Panc1 (cell line): Measurements from ENCODE around the gene ANP32A. TPM values are rescaled to one million over a fixed set of nuclear protein-coding genes. Genes with fewer than 3 reads are reported as not detected.

ENCODE experiments used
- ATAC-seq: fragments of 200-7000 bp; cut with Tn5 transposase; 2 replicates; pipeline ENCODE4 v1.9.1; 2020; ENCODE audit warnings: mild to moderate bottlenecking, moderate library complexity
- Bru-seq: library from RNA; stranded (reverse); fragments of 400-500 nt; gene quantifications from one replicate; lab custom pipeline; 2021; lab: Mats Ljungman, UMichigan
- BruChase-seq, 2 experiments: library from RNA; stranded (reverse); fragments of 400-500 nt; gene quantifications; one replicate each; lab custom pipeline; 2021; lab: Mats Ljungman, UMichigan
- BruUV-seq: library from RNA; stranded (reverse); fragments of 400-500 nt; replicated peaks from 2 replicates; lab custom pipeline; 2021; lab: Mats Ljungman, UMichigan
- CTCF ChIA-PET: fragments of 300-600 bp; sonication (Branson Sonifier 250); formaldehyde crosslinking; loops from one replicate; lab custom pipeline; 2022; ENCODE audit warnings: antibody characterized with exemption; lab: Charles Lee
- POLR2A ChIA-PET: fragments of 300-600 bp; sonication (Branson Sonifier 250); formaldehyde crosslinking; loops from one replicate; lab custom pipeline; 2022; ENCODE audit warnings: antibody characterized with exemption; lab: Charles Lee
- DNase-seq: peaks from one replicate; pipeline ENCODE4 v3.0.0-alpha.2; 2010; ENCODE audit warnings: low read depth, low spot score
- H3K27ac ChIP-seq: 2 replicates; pipeline ENCODE4 v1.5.1; 2011; ENCODE audit warnings: mild to moderate bottlenecking, low read length, inconsistent platforms
- H3K27me3 ChIP-seq: fragments of 200-500 bp; sonication (Bioruptor generic); 2 replicates; pipeline ENCODE4 v1.6.0; 2014; ENCODE audit warnings: low read length, inconsistent platforms; ENCODE audit not compliant: control insufficient read depth, insufficient read depth
- H3K36me3 ChIP-seq: fragments of 200-500 bp; sonication (Bioruptor generic); 2 replicates; pipeline ENCODE4 v1.5.1; 2014; ENCODE audit warnings: inconsistent platforms, mild to moderate bottlenecking, low read length, moderate library complexity; ENCODE audit not compliant: control insufficient read depth, insufficient read depth
- H3K4me1 ChIP-seq: 2 replicates; pipeline ENCODE4 v1.5.1; 2011; ENCODE audit warnings: inconsistent platforms, mild to moderate bottlenecking, low read length, moderate library complexity; ENCODE audit not compliant: control insufficient read depth, insufficient read depth
- H3K4me3 ChIP-seq, 2 experiments: 2 replicates each; pipeline ENCODE4 v1.5.1; 2011 to 2012; ENCODE audit warnings: low read depth in 2 of 2, low read length in 2 of 2, mild to moderate bottlenecking in 2 of 2, inconsistent platforms in 1 of 2, moderate library complexity in 1 of 2
- H3K9me3 ChIP-seq: fragments of 200-500 bp; sonication (Bioruptor generic); 2 replicates; pipeline ENCODE4 v1.5.1; 2014; ENCODE audit warnings: low read depth, mild to moderate bottlenecking, inconsistent platforms, low read length, moderate library complexity; ENCODE audit not compliant: control insufficient read depth, insufficient read depth
- POLR2AphosphoS5 ChIP-seq: IDR thresholded peaks from 2 replicates; pipeline ENCODE4 v1.6.1; 2012; ENCODE audit warnings: mild to moderate bottlenecking, low read depth, low read length, moderate library complexity
- SIN3A ChIP-seq: IDR thresholded peaks from 2 replicates; pipeline ENCODE4 v1.6.1; 2012; ENCODE audit warnings: low read depth, mild to moderate bottlenecking, low read length, moderate library complexity, borderline replicate concordance; ENCODE audit not compliant: insufficient read depth
- TCF7L2 ChIP-seq: IDR thresholded peaks from 2 replicates; pipeline ENCODE4 v1.6.1; 2011; ENCODE audit warnings: mild to moderate bottlenecking, low read depth, low read length, inconsistent platforms
- in situ Hi-C: cut with HindIII; loops from 2 replicates; pipeline ENCODE4 v1.10.0; 2016; ENCODE audit warnings: low sequenced_read_pairs, low pct_unique_long_range_greater_than_20kb
- intact Hi-C: fragments of 100-400 bp; cut with micrococcal nuclease; formaldehyde crosslinking; loops from one replicate; pipeline ENCODE4 v1.10.0; 2022; ENCODE audit not compliant: unreplicated experiment
- long read RNA-seq: library from polyadenylated mRNA; unstranded; transcript quantifications from one replicate; pipeline ENCODE4 v2.0.0, GENCODE V29; 2021; ENCODE audit not compliant: unreplicated experiment
- polyA plus RNA-seq: library from polyadenylated mRNA; unstranded; fragments of >200 nt; gene quantifications from one replicate; pipeline ENCODE4 v1.2.1, GENCODE V29; 2012; ENCODE audit warnings: missing spikeins; ENCODE audit not compliant: insufficient read length
- total RNA-seq: library from RNA; stranded (reverse); gene quantifications from one replicate; pipeline ENCODE4 v1.2.1, GENCODE V29; 2021; ENCODE audit not compliant: unreplicated experiment
- TF ChIP-seq, protein P1 (sequence below), 2 experiments: IDR thresholded peaks; 2 replicates each; pipeline ENCODE4 v1.6.1; 2011 to 2012; ENCODE audit warnings: low read depth in 2 of 2, control low read depth in 1 of 2, low read length in 1 of 2, mild to moderate bottlenecking in 1 of 2, moderate library complexity in 1 of 2; ENCODE audit not compliant: insufficient read depth in 1 of 2
- TF ChIP-seq, protein P2 (sequence below): fragments of 450-650 bp; IDR thresholded peaks from 2 replicates; pipeline ENCODE4 v1.5.1; 2017; ENCODE audit warnings: mild to moderate bottlenecking

ANP32A gene
- total RNA-seq (226 TPM), Bru-seq, nascent RNA (percentile 96 among the genes with signal in this experiment), BruChase-seq, experiment 1, labeled RNA remaining after a 2-hour chase (percentile 94 among the genes with signal in this experiment), BruChase-seq, experiment 2, labeled RNA remaining after a 6-hour chase (percentile 97 among the genes with signal in this experiment)
- 274 TPM for polyA plus RNA-seq
- long read RNA-seq, transcript ANP32A-203 (7 exons, 2,440 nt) = major isoform, 288 of 390 reads
- long read RNA-seq, partial matches to known transcripts = 13 of 390 reads
- long read RNA-seq, other reads (novel, unspliced or antisense) = 83 of 390 reads

DNA sequence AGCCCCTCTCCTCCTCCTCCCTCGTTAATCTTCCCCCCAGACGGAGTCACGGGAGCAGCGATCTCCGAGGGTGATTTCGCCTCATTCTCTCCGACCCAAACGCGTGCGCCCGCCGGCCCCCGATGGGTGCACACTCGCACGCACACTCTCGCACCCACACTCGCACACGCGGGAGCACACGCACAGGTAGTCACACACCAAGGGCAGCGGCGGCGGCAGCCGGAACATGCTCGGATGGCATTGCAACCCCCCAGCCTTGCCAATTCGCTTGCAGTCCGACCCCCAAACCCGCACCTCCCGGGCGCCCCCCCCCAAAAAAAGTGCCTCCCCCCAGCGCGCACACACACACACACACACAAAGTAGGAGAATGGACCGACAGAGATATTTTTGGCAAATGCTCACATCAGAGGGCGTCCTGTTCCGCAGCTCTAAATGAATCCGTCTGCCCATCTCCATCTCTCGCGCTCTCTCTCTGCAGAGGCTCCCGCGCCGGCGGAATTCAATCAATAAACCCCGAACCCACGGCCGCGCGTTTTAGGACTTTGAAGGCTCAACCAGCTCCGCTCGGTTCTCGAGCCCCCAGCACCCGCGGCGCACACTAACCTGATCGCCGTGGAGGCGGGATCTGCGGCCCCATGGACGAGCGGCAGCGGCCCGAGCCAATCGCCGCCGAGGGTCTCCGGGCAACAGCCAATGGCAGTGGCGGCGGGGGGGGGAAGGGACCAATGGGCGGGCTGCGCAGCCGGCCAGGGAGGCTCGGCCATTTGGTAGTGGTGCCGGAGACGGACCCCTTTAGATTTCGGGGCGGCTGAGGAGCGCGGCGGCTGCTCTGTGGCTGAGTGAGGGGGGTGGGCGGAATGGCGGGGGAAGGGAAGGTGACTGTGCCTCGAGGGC is at the start of gene ANP32A:
Gene ANP32A, minus strand, starts transcription at position 601 of the 895 bp plus-strand sequence. Its CDS starts 144 bp downstream, at position 457.
- in situ Hi-C loops = no loop called here
- Histone ChIP-seq H3K4me3 (peak within 1 kb of the TSS; percentile 94), H3K9me3 (no peaks in the 10 kb centered on the region), H3K27me3 (no peaks in the 10 kb centered on the region), H3K27ac (peak within 1 kb of the TSS; percentile 99), H3K4me1 (peaks cover 26% of the 10 kb centered on the region), H3K36me3 (no peaks in the 10 kb centered on the region; the same call in 1 of the 2 replicates)
- BruUV-seq = no TSS peak
- 0 out of 2 replicates have a peak, but pooled peaks have one; percentile 17 for TF ChIP-seq TCF7L2
- peak; percentile 48 for TF ChIP-seq POLR2AphosphoS5
- TF ChIP-seq, protein P1, sequence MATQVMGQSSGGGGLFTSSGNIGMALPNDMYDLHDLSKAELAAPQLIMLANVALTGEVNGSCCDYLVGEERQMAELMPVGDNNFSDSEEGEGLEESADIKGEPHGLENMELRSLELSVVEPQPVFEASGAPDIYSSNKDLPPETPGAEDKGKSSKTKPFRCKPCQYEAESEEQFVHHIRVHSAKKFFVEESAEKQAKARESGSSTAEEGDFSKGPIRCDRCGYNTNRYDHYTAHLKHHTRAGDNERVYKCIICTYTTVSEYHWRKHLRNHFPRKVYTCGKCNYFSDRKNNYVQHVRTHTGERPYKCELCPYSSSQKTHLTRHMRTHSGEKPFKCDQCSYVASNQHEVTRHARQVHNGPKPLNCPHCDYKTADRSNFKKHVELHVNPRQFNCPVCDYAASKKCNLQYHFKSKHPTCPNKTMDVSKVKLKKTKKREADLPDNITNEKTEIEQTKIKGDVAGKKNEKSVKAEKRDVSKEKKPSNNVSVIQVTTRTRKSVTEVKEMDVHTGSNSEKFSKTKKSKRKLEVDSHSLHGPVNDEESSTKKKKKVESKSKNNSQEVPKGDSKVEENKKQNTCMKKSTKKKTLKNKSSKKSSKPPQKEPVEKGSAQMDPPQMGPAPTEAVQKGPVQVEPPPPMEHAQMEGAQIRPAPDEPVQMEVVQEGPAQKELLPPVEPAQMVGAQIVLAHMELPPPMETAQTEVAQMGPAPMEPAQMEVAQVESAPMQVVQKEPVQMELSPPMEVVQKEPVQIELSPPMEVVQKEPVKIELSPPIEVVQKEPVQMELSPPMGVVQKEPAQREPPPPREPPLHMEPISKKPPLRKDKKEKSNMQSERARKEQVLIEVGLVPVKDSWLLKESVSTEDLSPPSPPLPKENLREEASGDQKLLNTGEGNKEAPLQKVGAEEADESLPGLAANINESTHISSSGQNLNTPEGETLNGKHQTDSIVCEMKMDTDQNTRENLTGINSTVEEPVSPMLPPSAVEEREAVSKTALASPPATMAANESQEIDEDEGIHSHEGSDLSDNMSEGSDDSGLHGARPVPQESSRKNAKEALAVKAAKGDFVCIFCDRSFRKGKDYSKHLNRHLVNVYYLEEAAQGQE (IDR thresholded peaks at IDR 0.05; ENCODE audit: insufficient read depth in 1 of 2, low read depth in 2 of 2, low read length in 1 of 2) = no peak
- TF ChIP-seq SIN3A = 0 out of 2 replicates have a peak, but pooled peaks have one; percentile 54
- TF ChIP-seq, protein P2, sequence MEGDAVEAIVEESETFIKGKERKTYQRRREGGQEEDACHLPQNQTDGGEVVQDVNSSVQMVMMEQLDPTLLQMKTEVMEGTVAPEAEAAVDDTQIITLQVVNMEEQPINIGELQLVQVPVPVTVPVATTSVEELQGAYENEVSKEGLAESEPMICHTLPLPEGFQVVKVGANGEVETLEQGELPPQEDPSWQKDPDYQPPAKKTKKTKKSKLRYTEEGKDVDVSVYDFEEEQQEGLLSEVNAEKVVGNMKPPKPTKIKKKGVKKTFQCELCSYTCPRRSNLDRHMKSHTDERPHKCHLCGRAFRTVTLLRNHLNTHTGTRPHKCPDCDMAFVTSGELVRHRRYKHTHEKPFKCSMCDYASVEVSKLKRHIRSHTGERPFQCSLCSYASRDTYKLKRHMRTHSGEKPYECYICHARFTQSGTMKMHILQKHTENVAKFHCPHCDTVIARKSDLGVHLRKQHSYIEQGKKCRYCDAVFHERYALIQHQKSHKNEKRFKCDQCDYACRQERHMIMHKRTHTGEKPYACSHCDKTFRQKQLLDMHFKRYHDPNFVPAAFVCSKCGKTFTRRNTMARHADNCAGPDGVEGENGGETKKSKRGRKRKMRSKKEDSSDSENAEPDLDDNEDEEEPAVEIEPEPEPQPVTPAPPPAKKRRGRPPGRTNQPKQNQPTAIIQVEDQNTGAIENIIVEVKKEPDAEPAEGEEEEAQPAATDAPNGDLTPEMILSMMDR = no peak
- no peak for DNase-seq
- intact Hi-C loops = no loop called here
- CTCF ChIA-PET = no interaction called here
- POLR2A ChIA-PET = no interaction called here
- ATAC-seq = peak; percentile 77

DNA sequence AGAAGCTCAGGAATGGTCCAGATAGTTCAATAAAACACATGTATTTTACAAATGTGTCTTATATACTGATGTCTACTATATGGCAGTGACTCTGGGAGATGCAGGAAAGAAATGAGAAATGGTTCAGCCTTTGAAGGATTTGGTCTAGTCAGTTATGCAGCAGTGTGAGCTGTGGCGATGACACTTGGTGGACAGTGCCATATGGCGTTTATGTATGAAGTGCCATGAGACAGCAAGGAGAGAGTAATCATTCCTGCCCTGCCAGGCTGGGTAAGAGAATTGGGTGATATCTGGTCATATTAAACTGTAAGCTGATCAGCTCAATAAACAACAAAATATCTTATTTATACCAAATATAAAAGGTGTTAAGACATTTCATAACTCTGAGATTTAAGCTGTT is 47.6 kb upstream of the ANP32A start:
- POLR2A ChIA-PET = no interaction called here
- BruUV-seq = no TSS peak
- Histone ChIP-seq H3K36me3 (no peaks in the 10 kb centered on the region), H3K27ac (no peak overlapping the region), H3K9me3 (no peaks in the 10 kb centered on the region; the same call in 1 of the 2 replicates), H3K4me3 (no peak overlapping the region), H3K4me1 (no peaks in the 10 kb centered on the region), H3K27me3 (peaks cover 10% of the 10 kb centered on the region)
- TF ChIP-seq SIN3A = no peak
- TF ChIP-seq POLR2AphosphoS5 = no peak
- no peak for TF ChIP-seq TCF7L2
- TF ChIP-seq, protein P2 = no peak
- TF ChIP-seq, protein P1 (IDR thresholded peaks at IDR 0.05; ENCODE audit: insufficient read depth in 1 of 2, low read depth in 2 of 2, low read length in 1 of 2) = no peak
- no peak for DNase-seq
- intact Hi-C loops = no loop called here
- CTCF ChIA-PET = interaction anchor here (0.6 kb wide), 1 partner anchor 562 kb away, joined by 3 read pairs; no protein-coding TSS in a partner anchor
- in situ Hi-C loops = no loop called here
- no peak for ATAC-seq
